Tibial artery (tissue), 4 donors: ENCODE measurements around the gene EXOC6B.

Experiments
- DNase-seq, 2 donors: peaks; one replicate each; pipeline ENCODE4 v3.0.0-alpha.2; 2019
- H3K27ac ChIP-seq, 2 donors: fragments of 200-600 bp; sonication (generic) in 1 of 2; 1 replicate in 1 of 2; 2 replicates in 1 of 2; pipeline ENCODE4 v1.5.1; 2018 to 2019; ENCODE audit warnings: mild to moderate bottlenecking in 1 of 2
- H3K27me3 ChIP-seq, 2 donors: fragments of 200-600 bp; sonication (generic) in 1 of 2; one replicate each; pipeline versions ENCODE4 v1.5.1 to v1.6.0; 2016 to 2019
- H3K36me3 ChIP-seq, 3 donors: fragments of 200-600 bp; sonication (generic) in 2 of 3; one replicate each; pipeline ENCODE4 v1.5.1; 2016 to 2019; ENCODE audit warnings: mild to moderate bottlenecking in 2 of 3
- H3K4me1 ChIP-seq, 4 donors: fragments of 200-600 bp; sonication (generic) in 2 of 4; 1 replicate in 3 of 4; 2 replicates in 1 of 4; pipeline ENCODE4 v1.5.1; 2016 to 2019
- H3K4me3 ChIP-seq, 2 donors: fragments of 200-600 bp; sonication (generic) in 1 of 2; 1 replicate in 1 of 2; 2 replicates in 1 of 2; pipeline ENCODE4 v1.5.1; 2018 to 2019; ENCODE audit warnings: mild to moderate bottlenecking in 2 of 2
- H3K9me3 ChIP-seq, 3 donors: fragments of 200-600 bp; sonication (generic) in 1 of 3; one replicate each; pipeline ENCODE4 v1.5.1; 2016 to 2019
- intact Hi-C: fragments of 100-400 bp; cut with DNase I; formaldehyde crosslinking; loops from one replicate; pipeline ENCODE4 v1.15.0; 2023; ENCODE audit warnings: low total_unique reads
- TF ChIP-seq, protein P1 (sequence below), 2 experiments: fragments of 200-600 bp in 1 of 2; fragments of 450-650 bp in 1 of 2; IDR thresholded peaks; one replicate each; pipeline ENCODE4 v1.5.1; 2017 to 2019; ENCODE audit warnings: antibody characterized with exemption in 2 of 2, mild to moderate bottlenecking in 1 of 2, moderate library complexity in 1 of 2

Gene EXOC6B

DNA sequence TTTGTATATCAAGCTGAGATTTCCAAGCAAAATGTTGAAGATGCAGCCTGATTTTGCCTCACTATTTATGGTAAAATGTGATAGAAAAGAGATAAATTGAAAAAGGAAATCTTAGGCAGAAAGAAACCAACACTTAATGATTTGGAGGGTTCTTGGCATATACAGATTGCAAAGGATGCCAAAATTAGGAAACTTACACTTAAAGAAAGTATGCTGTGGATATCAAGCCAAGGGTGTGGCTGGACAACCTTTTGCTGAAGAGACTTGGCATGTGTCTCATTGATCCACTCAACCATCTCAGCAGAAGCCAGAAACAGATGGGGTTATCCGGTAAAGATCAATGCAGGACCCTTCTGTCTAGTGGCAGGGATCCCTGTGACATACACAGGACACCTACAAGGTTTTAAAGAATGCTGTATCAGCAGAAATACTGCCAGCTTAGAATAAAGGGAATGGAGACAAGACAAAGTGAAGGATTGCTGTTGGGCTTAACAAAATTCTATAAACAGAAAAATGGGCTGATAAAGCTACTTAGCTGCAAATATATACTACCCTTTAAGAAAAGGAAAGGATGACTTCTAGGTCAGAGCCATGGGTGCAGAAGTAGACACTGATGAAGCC is 570.9 kb downstream of the EXOC6B start:
- no peak overlapping the region for H3K4me3 ChIP-seq
- intact Hi-C loops = no loop called here
- DNase-seq = no peak
- H3K9me3 ChIP-seq = no peaks in the 10 kb centered on the region
- TF ChIP-seq, protein P1, sequence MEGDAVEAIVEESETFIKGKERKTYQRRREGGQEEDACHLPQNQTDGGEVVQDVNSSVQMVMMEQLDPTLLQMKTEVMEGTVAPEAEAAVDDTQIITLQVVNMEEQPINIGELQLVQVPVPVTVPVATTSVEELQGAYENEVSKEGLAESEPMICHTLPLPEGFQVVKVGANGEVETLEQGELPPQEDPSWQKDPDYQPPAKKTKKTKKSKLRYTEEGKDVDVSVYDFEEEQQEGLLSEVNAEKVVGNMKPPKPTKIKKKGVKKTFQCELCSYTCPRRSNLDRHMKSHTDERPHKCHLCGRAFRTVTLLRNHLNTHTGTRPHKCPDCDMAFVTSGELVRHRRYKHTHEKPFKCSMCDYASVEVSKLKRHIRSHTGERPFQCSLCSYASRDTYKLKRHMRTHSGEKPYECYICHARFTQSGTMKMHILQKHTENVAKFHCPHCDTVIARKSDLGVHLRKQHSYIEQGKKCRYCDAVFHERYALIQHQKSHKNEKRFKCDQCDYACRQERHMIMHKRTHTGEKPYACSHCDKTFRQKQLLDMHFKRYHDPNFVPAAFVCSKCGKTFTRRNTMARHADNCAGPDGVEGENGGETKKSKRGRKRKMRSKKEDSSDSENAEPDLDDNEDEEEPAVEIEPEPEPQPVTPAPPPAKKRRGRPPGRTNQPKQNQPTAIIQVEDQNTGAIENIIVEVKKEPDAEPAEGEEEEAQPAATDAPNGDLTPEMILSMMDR (IDR thresholded peaks at IDR 0.05) = no peak
- H3K36me3 ChIP-seq = no peaks in the 10 kb centered on the region
- no peaks in the 10 kb centered on the region for H3K4me1 ChIP-seq
- H3K27me3 ChIP-seq = no peaks in the 10 kb centered on the region
- H3K27ac ChIP-seq = no peak overlapping the region

DNA sequence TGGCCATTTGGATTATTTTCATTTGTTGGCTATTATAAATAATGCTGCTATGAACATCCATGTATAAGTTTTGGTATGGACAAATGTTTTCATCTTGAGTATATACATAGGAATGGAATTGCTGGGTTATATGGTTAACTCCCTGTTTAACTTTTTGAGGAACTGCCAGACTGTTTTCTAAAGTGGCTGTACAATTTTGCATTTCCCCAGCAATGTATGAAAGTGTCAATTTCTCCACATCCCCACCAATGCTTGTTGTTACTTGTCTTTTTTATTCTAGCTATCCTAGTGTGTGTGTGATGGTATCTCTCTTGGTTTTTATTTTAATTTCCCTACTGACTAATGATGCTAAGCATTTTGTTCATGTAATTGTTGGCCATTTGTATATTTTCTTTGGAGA is 587.5 kb downstream of the EXOC6B start:
- intact Hi-C loops = no loop called here
- no peak overlapping the region for H3K4me3 ChIP-seq
- no peak for DNase-seq
- H3K9me3 ChIP-seq = no peaks in the 10 kb centered on the region
- H3K27ac ChIP-seq = no peak overlapping the region
- peaks cover 0 to 14% (median 12%) of the 10 kb centered on the region in 4 donors for H3K4me1 ChIP-seq
- TF ChIP-seq, protein P1 (IDR thresholded peaks at IDR 0.05) = no peak
- H3K27me3 ChIP-seq = no peaks in the 10 kb centered on the region
- H3K36me3 ChIP-seq = no peaks in the 10 kb centered on the region

DNA sequence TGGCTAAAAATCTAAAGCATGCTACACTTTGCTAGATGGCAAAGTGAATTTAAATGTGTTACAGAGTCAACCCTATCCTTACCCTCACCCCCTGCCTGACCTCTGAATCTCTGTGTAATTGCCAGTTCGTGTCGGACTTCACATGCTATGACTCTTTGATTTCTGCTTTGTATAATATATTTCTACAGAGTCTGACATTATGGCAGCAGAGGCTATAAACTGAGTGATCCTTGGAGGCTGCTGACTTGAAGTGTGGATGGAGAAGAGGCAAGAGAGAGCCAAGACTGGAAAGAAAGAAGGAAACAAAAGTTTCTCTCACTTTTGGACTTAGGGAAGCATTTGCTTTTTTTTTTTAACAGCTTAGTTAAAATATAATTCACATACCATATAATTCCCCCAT is 588.3 kb downstream of the EXOC6B start:
- DNase-seq = no peak
- no peaks in the 10 kb centered on the region for H3K9me3 ChIP-seq
- H3K36me3 ChIP-seq = no peaks in the 10 kb centered on the region
- no peak overlapping the region for H3K4me3 ChIP-seq
- peaks cover 0 to 14% (median 12%) of the 10 kb centered on the region in 4 donors for H3K4me1 ChIP-seq
- H3K27me3 ChIP-seq = no peaks in the 10 kb centered on the region
- intact Hi-C loops = no loop called here
- TF ChIP-seq, protein P1 (IDR thresholded peaks at IDR 0.05) = no peak
- H3K27ac ChIP-seq = no peak overlapping the region

DNA sequence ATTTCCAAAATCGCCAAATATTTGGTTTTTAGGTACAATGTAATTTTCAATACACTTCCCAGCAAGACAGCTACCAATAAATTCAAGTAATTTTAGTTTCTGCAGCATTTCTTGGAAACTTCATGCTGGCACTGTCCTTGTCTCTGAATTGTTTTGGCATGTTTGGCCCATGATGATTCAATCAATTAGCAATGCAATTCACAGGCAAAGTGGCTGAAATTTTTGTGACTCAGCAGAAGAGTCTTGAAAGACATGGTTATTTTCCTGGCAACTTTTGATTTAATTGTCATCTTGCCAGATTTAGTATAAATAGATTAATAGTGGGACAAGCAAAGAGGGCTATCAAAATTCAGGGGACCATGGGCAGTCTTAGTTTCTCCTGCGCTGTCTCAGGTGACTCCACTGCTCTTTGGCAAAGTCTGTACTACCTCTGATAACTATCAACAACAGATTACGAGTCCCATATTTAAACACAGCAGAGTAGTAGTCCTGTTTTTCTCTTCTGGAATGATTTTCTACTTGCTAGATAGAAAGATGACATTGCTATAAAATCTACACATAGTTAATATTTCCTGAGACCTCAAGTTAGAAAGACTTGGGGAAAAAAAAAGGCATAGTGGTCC is 589.3 kb downstream of the EXOC6B start:
- no peak overlapping the region for H3K27ac ChIP-seq
- no peaks in the 10 kb centered on the region for H3K27me3 ChIP-seq
- intact Hi-C loops = no loop called here
- DNase-seq = no peak
- no peaks in the 10 kb centered on the region for H3K9me3 ChIP-seq
- no peak overlapping the region for H3K4me3 ChIP-seq
- H3K4me1 ChIP-seq = peaks cover 0 to 14% (median 12%) of the 10 kb centered on the region in 4 donors
- H3K36me3 ChIP-seq = no peaks in the 10 kb centered on the region
- TF ChIP-seq, protein P1 (IDR thresholded peaks at IDR 0.05) = no peak

DNA sequence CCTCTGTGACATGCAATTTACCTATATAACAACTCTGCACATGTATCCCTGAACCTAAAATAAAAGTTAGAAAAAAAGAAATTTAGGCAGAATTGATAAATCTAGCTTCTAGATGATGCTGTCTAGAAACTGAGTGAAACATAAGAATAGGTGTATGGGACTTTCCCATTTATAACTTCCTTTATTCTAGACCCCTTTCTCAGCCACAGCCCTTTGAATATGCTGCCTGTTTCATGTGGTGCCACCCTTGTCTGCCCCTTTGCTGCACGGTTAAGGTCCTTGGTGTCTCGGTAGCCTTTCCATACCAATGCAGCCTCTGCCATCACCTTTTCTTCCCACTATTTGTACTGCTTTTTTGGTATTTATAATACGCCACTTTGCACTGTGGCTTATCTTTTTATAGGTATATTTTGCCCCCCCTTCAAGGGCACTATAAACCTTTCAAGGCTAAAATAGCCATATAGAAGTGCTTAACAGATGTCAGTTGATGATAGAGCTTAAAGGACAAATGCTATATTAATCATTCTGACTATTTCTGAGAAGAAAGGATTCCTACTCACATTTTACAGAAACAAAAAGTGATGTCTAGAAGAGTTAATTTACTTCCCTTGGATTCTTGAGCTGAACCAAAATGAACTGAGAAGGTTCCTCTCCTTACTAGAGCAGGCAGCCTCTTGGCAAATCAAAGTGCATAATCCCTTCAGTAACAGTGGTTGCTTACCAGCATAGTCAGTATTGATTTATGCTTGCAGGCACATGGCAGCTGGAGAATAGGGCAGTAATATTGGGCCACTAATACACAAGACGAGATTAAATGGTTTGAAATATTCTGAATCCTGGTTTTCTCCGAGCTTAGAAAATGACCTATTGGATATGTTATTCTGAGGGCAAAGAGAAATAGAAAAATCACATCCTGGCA is 590.1 kb downstream of the EXOC6B start:
- TF ChIP-seq, protein P1 (IDR thresholded peaks at IDR 0.05) = no peak
- intact Hi-C loops = no loop called here
- H3K27me3 ChIP-seq = no peaks in the 10 kb centered on the region
- no peaks in the 10 kb centered on the region for H3K36me3 ChIP-seq
- H3K4me1 ChIP-seq = peaks cover 0 to 14% (median 12%) of the 10 kb centered on the region in 4 donors
- H3K9me3 ChIP-seq = no peaks in the 10 kb centered on the region
- H3K4me3 ChIP-seq = no peak overlapping the region
- DNase-seq = no peak
- no peak overlapping the region for H3K27ac ChIP-seq
